ENCODE measurements around the gene MICAL3.
"Not testable (repeated sequence)": the region's sequence is repeated elsewhere in the genome, so short reads cannot be mapped to it uniquely, and the experiment has no call there.

Gene MICAL3

GRCh38 chr22:17998913-17999312, 25.4 kb downstream of the MICAL3 start:
- no peak for DNase-seq (ENCODE audit: low read depth in 2 of 2)

GRCh38 chr22:17997456-17997855, 26.9 kb downstream of the MICAL3 start:
- no peak for DNase-seq (ENCODE audit: low read depth in 2 of 2)

DNA sequence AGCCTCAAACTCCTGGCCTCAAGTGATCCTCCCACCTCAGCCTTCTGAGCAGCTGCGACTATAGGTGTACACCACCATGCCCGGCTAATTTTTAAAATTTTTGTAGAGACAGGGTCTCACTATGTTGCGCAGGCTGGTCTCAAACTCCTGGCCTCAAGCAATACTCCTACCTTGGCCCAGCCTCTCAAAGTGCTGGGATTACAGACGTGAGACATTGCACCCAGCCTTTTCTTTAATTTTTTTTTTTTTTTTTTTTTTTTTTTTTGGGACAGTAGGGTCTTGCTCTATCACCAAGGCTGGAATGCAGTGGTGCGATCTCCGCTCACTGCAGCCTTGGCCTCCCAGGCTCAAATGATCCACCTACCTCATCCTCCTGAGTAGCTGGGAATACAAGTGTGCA, 29.1 kb downstream of the MICAL3 start:
- not testable (repeated sequence) for DNase-seq (ENCODE audit: low read depth in 2 of 2)

DNA sequence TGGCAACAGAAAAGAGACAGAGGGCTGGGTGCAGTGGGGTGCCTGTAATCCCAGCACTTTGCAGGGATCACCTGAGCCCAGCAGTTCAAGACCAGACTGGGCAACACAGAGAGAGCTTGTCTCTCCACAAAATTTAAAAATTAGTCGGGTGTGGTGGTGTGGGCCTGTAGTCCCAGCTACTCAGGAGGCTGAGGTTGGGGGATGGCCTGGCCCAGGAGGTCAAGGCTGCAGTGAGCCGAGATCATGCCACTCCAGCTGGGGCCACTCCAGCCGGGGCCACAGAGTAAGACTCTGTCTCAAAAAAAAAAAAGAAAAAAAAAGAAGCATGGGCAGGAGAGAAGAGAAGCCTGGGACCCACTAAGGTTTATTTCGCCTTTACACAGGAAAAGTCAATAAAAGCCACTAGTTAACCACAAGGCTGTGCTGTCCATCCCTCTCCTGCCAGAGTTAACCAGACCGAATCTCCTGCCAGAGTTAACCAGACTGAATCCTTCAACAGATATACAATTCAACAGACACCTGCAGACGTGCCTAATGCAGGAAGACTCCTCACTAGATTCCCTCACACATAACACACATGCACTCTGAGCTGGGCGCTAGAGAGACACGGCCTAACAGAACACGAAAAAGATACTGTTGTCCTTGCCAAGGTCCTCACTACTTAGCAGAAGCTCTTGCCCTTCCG, 29.8 kb downstream of the MICAL3 start:
- DNase-seq (ENCODE audit: low read depth in 2 of 2): no peak

GRCh38 chr22:17992976-17993375, 31.4 kb downstream of the MICAL3 start:
- DNase-seq (ENCODE audit: low read depth in 2 of 2): not testable (repeated sequence)

DNA sequence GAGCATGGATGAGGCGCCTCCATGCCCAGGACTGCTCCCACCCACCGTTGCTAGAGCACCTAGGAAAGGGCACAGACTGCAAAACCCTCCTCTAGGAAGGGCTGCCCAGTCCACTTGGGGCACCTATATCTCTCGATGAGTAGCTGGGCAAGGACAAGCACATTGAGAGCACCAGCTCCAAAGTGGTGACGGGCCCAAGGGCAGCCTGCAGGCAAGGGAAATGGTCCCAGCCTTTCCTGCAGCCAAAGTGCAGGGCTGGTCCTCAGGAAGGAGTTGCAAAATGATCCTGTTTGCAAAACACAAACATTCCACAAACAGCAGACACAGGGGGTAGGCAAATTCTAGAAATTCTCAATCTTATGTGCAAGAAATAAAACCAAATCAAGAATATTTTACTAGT, 32.4 kb downstream of the MICAL3 start:
- DNase-seq (ENCODE audit: low read depth in 2 of 2): not testable (repeated sequence)

DNA sequence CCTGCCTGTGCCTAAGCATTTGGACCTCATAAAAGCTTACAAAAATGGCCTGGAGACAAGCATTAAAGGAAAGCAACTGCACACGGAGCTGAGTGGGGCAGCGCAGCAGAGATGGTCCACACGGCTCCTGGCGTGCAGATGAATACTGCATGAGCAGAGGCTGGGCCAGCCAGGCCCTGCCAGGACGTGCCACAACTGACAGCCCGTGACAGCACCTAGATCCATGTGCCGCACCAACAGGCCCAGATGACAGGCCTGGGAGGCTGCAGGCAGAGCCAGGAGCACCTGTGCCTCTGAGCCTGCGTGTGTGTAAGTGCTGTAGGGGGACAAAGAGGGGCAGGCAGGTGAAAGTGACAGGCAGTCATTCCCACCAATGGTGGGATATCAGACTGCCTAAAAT, 33.4 kb downstream of the MICAL3 start:
- no peak for DNase-seq (ENCODE audit: low read depth in 2 of 2)

- no peak for DNase-seq (ENCODE audit: low read depth in 2 of 2)
Observed at GRCh38 chr22:17990147-17990546, 34.2 kb downstream of the MICAL3 start.

GRCh38 chr22:17988800-17989513, 35.4 kb downstream of the MICAL3 start:
- DNase-seq (ENCODE audit: low read depth in 2 of 2): no peak

DNA sequence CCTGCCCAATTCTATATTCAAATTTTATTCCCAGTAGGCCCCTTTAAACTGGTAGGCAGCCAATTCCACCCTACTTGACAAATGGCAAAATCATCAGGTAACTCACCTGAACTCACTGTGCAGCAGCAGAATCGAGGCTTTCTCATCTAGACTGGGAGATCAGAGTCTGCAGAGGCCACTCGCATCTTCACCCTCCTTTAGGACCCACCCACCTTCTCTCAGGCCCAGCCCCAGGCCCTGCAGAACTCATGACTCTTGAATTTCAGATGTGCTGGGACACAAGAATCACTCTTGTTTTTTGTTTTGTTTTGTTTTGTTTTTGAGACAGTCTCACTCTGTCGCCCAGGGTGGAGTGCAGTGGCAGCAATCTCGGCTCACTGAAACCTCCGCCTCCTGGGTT, 38.8 kb downstream of the MICAL3 start:
- no peak for DNase-seq (ENCODE audit: low read depth in 2 of 2)

DNA sequence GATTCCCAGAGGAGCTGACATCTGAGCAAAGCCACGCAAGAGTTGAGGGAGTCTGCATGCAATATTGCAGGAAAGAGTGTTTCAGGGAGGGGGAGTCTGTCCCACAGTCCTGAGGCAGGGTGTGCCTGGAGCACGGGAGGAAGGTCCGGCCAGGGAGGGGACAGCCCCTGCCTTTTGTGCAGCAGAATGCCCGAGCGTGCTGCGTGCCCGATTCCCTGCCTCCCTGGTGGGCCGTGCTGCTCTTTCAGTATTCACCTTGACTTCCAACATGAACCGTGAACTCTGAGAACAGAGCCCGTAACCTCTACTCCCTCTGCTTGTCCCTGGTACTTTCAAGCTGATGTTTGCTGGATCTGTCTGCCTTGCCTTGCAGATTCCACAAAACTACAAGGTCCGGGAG, 39.3 kb downstream of the MICAL3 start:
- DNase-seq (ENCODE audit: low read depth in 2 of 2): not testable (repeated sequence)

- DNase-seq (ENCODE audit: low read depth in 2 of 2): no peak
Observed at GRCh38 chr22:17984114-17984513, 40.2 kb downstream of the MICAL3 start.

DNA sequence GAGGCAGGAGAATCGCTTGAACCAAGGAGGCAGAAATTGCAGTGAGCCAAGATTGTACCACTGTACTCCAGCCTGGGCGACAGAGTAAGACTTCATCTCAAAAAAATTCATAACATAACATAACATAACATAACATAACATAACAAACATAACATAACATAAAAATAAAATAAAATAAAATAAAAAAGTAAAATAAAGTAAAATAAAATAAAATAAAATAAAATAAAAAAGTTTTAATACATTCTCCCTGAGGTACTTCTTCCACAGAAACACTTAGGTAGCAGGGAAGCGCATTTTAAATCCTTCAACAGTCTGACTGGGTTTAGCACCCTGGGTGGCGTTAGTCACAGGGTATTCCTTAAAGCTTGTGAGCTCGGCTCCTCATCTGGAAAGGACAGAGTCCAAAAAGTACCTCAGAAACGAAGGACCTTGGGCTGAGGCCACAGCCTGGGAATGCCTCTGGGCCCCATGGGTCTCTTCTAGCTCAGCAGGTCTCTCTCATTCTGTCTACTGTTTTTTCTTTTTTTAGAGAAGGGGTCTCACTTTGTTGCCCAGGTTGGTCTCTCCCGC, 41.7 kb downstream of the MICAL3 start:
- DNase-seq (ENCODE audit: low read depth in 2 of 2): no peak

DNA sequence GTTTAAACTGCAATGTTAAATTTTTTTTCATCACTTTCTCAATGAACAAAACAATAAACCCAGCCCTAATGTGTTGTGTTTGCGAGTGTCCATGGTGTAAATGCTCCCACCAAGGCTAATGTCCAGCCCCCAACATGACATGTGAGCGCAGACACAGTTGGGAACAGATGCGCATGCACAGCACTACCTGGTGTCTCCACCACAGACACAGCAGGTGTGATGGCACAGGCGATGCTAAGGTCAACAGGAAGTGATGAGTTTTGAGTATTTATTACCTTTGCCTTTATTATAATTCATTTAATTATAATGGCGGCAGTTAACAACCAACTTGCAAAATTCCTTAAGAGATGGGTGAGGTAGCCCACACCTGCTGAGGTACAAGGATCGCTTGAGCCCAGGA, 42.9 kb downstream of the MICAL3 start:
- no peak for DNase-seq (ENCODE audit: low read depth in 2 of 2)

DNA sequence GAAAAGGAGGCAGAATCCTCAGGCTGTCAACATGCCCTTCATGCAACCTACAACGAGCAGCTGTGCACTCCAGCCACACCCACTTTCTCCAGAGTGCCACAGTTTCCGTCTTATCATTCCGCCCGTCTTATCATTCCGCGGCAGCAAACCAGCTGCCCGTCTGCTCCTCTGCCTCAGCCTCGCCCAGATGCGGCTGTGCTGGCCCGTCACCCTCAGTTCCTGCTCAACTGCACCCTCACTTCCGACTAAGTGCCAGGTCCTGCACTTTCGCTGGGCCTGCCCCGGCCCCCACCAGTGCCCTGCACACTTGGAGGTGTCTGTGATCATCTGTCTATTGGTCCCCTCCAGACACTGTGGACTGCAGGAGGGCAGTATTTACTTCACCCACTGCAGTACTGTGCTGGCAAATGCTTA, 43.7 kb downstream of the MICAL3 start:
- DNase-seq (ENCODE audit: low read depth in 2 of 2): no peak

- DNase-seq (ENCODE audit: low read depth in 2 of 2): no peak
Observed at GRCh38 chr22:17980015-17980590, 44.3 kb downstream of the MICAL3 start.

DNA sequence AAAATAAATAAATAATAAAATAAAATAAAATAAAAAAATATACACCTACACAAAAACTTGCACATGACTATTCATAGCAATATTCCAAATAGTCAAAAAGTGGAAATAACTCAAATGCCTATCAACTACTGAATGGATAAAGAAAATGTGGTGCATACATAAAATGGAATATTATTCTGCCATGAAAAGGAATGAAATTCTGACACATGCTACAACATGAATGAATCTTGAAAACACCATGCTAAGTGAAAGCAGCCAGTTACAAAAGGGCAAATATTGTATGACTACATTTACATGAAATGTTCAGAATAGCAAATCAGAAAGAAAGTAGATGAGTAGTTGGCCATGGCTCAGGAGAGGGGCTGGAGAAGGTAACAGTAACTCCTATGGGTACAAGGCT, 46.3 kb downstream of the MICAL3 start:
- DNase-seq (ENCODE audit: low read depth in 2 of 2): no peak

DNA sequence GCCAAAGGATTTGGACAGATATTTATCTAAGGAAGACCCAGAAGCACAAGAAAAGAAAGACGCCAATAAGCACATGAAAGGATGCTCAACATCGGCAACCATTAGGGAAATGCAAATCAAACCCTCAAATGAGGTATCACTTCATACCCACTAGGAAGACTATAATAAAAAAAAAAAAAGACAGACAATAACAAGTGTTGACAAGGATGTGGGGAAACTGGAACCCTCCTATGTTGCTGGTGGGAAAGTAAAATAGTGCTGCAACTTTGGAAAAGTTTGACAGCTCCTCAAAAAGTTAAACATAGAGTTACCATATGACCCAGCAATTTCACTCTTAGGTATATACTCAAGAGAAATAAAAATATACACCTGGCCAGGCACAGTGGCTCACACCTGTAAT, 47.0 kb downstream of the MICAL3 start:
- no peak for DNase-seq (ENCODE audit: low read depth in 2 of 2)

DNA sequence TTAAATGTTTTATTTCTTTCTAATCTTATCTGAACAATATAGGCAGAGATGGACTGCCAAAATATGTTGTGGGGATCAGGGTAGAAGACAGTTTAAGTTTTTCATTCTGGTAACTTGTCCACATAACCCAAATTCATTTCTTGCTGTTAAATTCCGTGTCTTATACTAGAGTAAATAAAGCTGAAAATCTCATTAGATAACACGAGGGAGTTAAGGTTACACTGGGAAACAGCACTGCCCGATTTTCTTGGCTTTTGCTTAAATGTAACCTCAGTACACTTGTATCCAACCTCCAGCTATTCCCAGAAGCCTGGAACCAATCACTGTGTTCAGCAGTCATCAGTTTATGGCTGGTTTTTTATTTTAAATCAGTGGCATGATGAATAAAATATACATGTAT, 48.2 kb downstream of the MICAL3 start:
- no peak for DNase-seq (ENCODE audit: low read depth in 2 of 2)

GRCh38 chr22:17974703-17975372, 49.5 kb downstream of the MICAL3 start:
- no peak for DNase-seq (ENCODE audit: low read depth in 2 of 2)

DNA sequence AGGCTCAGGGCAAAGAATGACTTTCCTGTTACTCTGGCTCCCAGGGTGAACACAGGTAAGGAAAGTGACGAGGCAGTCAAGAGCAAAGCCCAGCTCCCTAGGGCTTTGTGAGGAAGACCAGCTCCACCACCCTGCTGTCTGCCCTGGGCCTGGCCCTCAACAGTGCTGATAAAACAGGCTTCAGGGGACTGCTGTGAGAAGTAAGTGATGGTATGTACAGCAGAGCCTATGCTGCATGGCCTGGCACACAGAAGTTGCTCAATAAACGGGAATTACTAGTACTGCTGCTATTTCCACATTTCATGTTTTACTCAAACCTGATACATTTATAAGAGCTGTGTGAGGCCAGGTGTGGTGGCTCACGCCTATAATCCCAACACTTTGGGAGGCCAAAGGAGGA, 50.3 kb downstream of the MICAL3 start:
- DNase-seq (ENCODE audit: low read depth in 2 of 2): no peak

DNA sequence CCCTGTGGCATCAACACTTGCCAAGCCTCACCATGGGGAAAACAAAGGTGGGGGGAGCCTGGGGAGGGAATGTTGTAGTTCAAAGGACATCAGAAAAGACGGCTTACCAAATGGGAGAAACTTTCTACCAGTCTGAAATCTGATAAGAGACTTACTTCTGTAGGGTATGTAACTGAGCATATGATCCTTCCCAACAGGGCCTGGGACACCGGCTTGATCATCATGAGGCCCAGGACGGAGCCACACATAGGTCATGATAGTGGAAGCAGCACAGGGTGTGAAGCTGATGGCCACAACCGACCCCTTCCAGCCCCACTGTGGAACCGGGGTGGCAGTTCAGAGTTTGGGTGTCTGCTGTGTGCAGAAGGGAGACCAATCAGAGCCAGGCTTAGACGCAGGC, 51.1 kb downstream of the MICAL3 start:
- DNase-seq (ENCODE audit: low read depth in 2 of 2): no peak

Data from stimulated activated CD4-positive, alpha-beta T cell treated with anti-CD3 and anti-CD28 coated beads, Interleukin-1b, Interleukin-23, amount 100 ng/mL, for 4 hours (primary cell).